Stimulated activated CD8-positive, alpha-beta memory T cell treated with anti-CD3 and anti-CD28 coated beads, Interleukin-4, amount 100 ng/mL, for 48 hours (primary cell): ENCODE results near the gene IARS1.

Experiments used
- DNase-seq: peaks from one replicate; pipeline ENCODE4 v3.0.0-alpha.2; 2020

The IARS1 gene

GRCh38 chr9:92295240-92295790 lies 1.8 kb upstream of the IARS1 start:
- DNase-seq: no peak

- peak; percentile 41 for DNase-seq
Observed at GRCh38 chr9:92294297-92294676, 790 bp upstream of the IARS1 start.

- no peak for DNase-seq
Observed at GRCh38 chr9:92293075-92293354, 482 bp downstream of the IARS1 start.

- DNase-seq: no peak
Observed at GRCh38 chr9:92292338-92293074, 991 bp downstream of the IARS1 start.

GRCh38 chr9:92291577-92291976 lies 1.9 kb downstream of the IARS1 start:
- DNase-seq: no peak

- no peak for DNase-seq
Observed at GRCh38 chr9:92290785-92291429, 2.6 kb downstream of the IARS1 start.

GRCh38 chr9:92289708-92290390 lies 3.6 kb downstream of the IARS1 start:
- DNase-seq: no peak

- no peak for DNase-seq
Observed at GRCh38 chr9:92279302-92279701, 14.2 kb downstream of the IARS1 start.

- no peak for DNase-seq
Observed at GRCh38 chr9:92278110-92278509, 15.4 kb downstream of the IARS1 start.

GRCh38 chr9:92276331-92277032 lies 17.0 kb downstream of the IARS1 start:
- no peak for DNase-seq

- DNase-seq: no peak
Observed at GRCh38 chr9:92275541-92275940, 18.0 kb downstream of the IARS1 start.

- DNase-seq: no peak
Observed at GRCh38 chr9:92270511-92270910, 23.0 kb downstream of the IARS1 start.

- no peak for DNase-seq
Observed at GRCh38 chr9:92266486-92266885, 27.0 kb downstream of the IARS1 start.

- DNase-seq: no peak
Observed at GRCh38 chr9:92265154-92265553, 28.3 kb downstream of the IARS1 start.

GRCh38 chr9:92263131-92263530 lies 30.4 kb downstream of the IARS1 start:
- DNase-seq: no peak

- no peak for DNase-seq
Observed at GRCh38 chr9:92257327-92257726, 36.2 kb downstream of the IARS1 start.

GRCh38 chr9:92254381-92255337 lies 38.8 kb downstream of the IARS1 start:
- no peak for DNase-seq

GRCh38 chr9:92253656-92254055 lies 39.8 kb downstream of the IARS1 start:
- no peak for DNase-seq

- DNase-seq: no peak
Observed at GRCh38 chr9:92247981-92248380, 45.5 kb downstream of the IARS1 start.

GRCh38 chr9:92247296-92247695 lies 46.2 kb downstream of the IARS1 start:
- DNase-seq: no peak

- DNase-seq: no peak
Observed at GRCh38 chr9:92245005-92245797, 48.3 kb downstream of the IARS1 start.
